PC-9 (cell line): ENCODE results near the gene SLC16A9. TPM values are rescaled to one million over a fixed set of nuclear protein-coding genes. Genes with fewer than 3 reads are reported as not detected.

Experiments used
- BruUV-seq: library from RNA; stranded (reverse); fragments of 400-500 nt; replicated peaks from 2 replicates; lab custom pipeline; 2021; lab: Mats Ljungman, UMichigan
- CTCF ChIA-PET: fragments of 300-600 bp; sonication (Branson Sonifier 250); formaldehyde crosslinking; loops from one replicate; lab custom pipeline; 2022; ENCODE audit warnings: antibody characterized with exemption; lab: Charles Lee
- POLR2A ChIA-PET: fragments of 300-600 bp; sonication (Branson Sonifier 250); formaldehyde crosslinking; loops from one replicate; lab custom pipeline; 2022; ENCODE audit warnings: antibody characterized with exemption; ENCODE audit not compliant: unreplicated experiment; lab: Charles Lee
- DNase-seq, 2 experiments: peaks; one replicate each; pipeline versions ENCODE4 v3.0.0 to v3.0.0-alpha.2; 2015 to 2022; ENCODE audit warnings: mixed read lengths in 1 of 2
- H2AFZ ChIP-seq: fragments of 200-600 bp; sonication (generic); 2 replicates; pipeline ENCODE4 v1.8.1; 2017; ENCODE audit warnings: antibody characterized with exemption
- H3F3A ChIP-seq: fragments of 200-600 bp; sonication (generic); 2 replicates; pipeline ENCODE4 v1.8.1; 2017; ENCODE audit warnings: antibody characterized with exemption, mild to moderate bottlenecking, low read depth; ENCODE audit not compliant: insufficient read depth
- H3K27ac ChIP-seq: fragments of 200-600 bp; sonication (generic); 2 replicates; pipeline ENCODE4 v1.6.1; 2016; ENCODE audit warnings: mixed run types
- H3K27me3 ChIP-seq: fragments of 200-600 bp; sonication (generic); 2 replicates; pipeline ENCODE4 v1.6.1; 2016; ENCODE audit warnings: low read depth, mixed run types; ENCODE audit not compliant: insufficient read depth
- H3K36me3 ChIP-seq: fragments of 200-600 bp; sonication (generic); 2 replicates; pipeline ENCODE4 v1.6.1; 2016; ENCODE audit warnings: low read depth, mixed run types
- H3K4me1 ChIP-seq: fragments of 200-600 bp; sonication (generic); replicated peaks from 2 replicates; pipeline ENCODE4 v1.6.1; 2016; ENCODE audit warnings: mixed run types; ENCODE audit not compliant: insufficient read depth
- H3K4me2 ChIP-seq: fragments of 200-600 bp; sonication (generic); 2 replicates; pipeline ENCODE4 v1.6.1; 2017; ENCODE audit warnings: mixed run types
- H3K4me3 ChIP-seq: fragments of 200-600 bp; sonication (generic); 2 replicates; pipeline ENCODE4 v1.6.1; 2016; ENCODE audit warnings: mixed run types
- H3K79me2 ChIP-seq: fragments of 200-600 bp; sonication (generic); 2 replicates; pipeline ENCODE4 v1.6.1; 2017; ENCODE audit warnings: low read depth, mixed run types
- H3K9me2 ChIP-seq: fragments of 200-600 bp; sonication (generic); 2 replicates; pipeline ENCODE4 v1.8.1; 2017; ENCODE audit warnings: mild to moderate bottlenecking; ENCODE audit not compliant: insufficient read depth
- H3K9me3 ChIP-seq: fragments of 200-600 bp; sonication (generic); 2 replicates; pipeline ENCODE4 v1.8.1; 2016; ENCODE audit warnings: low read depth; ENCODE audit not compliant: insufficient read depth
- H4K20me1 ChIP-seq: fragments of 200-600 bp; sonication (generic); 2 replicates; pipeline ENCODE4 v1.8.1; 2017; ENCODE audit not compliant: insufficient read depth
- EZH2 ChIP-seq: fragments of 200-600 bp; sonication (generic); IDR thresholded peaks from 2 replicates; pipeline ENCODE4 v1.8.0; 2017; ENCODE audit warnings: antibody characterized with exemption, low read depth
- intact Hi-C: fragments of 100-400 bp; cut with micrococcal nuclease; formaldehyde crosslinking; loops from one replicate; pipeline ENCODE4 v1.10.0; 2022; ENCODE audit not compliant: unreplicated experiment
- total RNA-seq: library from RNA; stranded (reverse); gene quantifications from 2 replicates; pipeline ENCODE4 v1.2.3, GENCODE V29; 2021
- TF ChIP-seq, protein P1 (sequence below): fragments of 200-600 bp; sonication (generic); conservative IDR thresholded peaks from 2 replicates; pipeline ENCODE4 v1.6.1; 2017; ENCODE audit warnings: mixed run types, antibody characterized with exemption, mild to moderate bottlenecking, moderate library complexity

The SLC16A9 gene
- total RNA-seq, 1 experiment from 2014 or later = not detected

DNA sequence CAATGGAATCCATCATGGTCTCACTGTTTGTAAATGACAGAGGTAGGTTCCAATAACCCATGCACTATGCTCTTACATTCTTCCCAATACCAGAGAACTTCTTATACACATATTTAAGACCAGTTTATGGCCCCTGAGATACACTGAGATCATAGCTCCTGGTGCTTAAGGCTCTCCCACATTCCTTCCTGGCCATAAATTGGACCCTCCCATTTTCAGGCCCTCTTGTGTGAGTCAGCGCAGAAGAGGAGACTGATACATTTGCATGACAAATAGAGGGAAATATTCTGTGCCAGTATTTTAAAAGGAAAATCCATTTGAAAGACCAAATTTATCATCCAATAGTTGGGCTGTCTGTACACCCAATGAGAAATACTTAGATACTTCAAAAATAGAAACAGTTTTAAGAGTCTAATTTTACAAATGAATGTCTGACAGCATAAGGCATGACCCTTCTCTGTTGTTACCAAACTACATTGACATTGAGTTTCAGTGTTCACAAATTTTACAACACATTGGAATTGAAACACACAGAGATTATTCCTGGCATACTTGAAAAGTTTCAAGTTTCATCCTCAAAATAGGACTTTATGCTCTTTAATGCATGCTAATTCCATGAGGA, 35.3 kb downstream of the SLC16A9 start:
- no peak overlapping the region for H2AFZ ChIP-seq
- H3K4me3 ChIP-seq = no peak overlapping the region

DNA sequence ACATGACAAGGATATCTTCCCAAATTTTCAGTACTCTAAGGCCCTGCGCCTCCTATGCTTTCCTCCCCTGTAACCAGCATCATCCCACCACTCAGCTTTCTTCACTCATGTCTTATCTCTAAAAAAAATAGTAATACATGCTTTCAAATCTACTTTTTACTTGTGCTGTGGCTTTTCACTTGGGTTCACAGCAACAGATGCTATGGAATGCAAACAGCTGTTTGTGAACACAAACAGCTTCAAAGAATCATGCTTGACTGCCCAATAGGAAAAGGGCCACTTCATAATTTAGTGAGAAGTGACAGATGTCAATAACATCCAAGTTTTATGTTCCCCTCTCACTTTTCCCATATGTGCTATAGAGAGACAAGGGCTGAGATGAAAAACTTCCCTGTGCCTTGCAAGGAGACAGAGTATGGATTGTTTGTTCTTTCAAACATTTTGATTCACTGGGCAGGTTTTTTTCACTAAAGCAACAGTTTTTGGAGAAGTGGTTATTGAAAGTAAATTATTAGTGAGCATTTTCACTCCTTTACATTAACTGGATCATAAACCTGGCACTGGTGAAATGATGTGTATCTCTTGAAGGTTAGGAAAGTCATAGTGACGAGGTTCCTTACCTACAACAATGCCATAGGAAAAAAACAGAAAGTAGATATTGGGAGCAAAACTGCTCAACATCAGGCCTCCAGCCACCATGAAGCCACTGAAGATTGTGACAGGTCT, 37.3 kb downstream of the SLC16A9 start:
- H3K9me3 ChIP-seq = no peaks in the 10 kb centered on the region
- CTCF ChIA-PET = no interaction called here
- H3K27ac ChIP-seq = no peak overlapping the region
- no peaks in the 10 kb centered on the region for H3K9me2 ChIP-seq
- H3K4me3 ChIP-seq = no peak overlapping the region
- H3F3A ChIP-seq = no peaks in the 10 kb centered on the region
- DNase-seq = no peak
- H3K4me1 ChIP-seq = no peaks in the 10 kb centered on the region
- H2AFZ ChIP-seq = no peak overlapping the region
- H4K20me1 ChIP-seq = no peaks in the 10 kb centered on the region
- POLR2A ChIA-PET = no interaction called here
- TF ChIP-seq, protein P1, sequence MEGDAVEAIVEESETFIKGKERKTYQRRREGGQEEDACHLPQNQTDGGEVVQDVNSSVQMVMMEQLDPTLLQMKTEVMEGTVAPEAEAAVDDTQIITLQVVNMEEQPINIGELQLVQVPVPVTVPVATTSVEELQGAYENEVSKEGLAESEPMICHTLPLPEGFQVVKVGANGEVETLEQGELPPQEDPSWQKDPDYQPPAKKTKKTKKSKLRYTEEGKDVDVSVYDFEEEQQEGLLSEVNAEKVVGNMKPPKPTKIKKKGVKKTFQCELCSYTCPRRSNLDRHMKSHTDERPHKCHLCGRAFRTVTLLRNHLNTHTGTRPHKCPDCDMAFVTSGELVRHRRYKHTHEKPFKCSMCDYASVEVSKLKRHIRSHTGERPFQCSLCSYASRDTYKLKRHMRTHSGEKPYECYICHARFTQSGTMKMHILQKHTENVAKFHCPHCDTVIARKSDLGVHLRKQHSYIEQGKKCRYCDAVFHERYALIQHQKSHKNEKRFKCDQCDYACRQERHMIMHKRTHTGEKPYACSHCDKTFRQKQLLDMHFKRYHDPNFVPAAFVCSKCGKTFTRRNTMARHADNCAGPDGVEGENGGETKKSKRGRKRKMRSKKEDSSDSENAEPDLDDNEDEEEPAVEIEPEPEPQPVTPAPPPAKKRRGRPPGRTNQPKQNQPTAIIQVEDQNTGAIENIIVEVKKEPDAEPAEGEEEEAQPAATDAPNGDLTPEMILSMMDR = no peak
- no peak for TF ChIP-seq EZH2
- intact Hi-C loops = no loop called here
- no peak overlapping the region for H3K4me2 ChIP-seq
- H3K27me3 ChIP-seq = no peaks in the 10 kb centered on the region
- no peaks in the 10 kb centered on the region for H3K79me2 ChIP-seq
- BruUV-seq = no TSS peak
- no peaks in the 10 kb centered on the region for H3K36me3 ChIP-seq

More for the DNA sequence above, 35.3 kb downstream of the SLC16A9 start:
- no peak for DNase-seq
- Histone ChIP-seq H3K27me3 (no peaks in the 10 kb centered on the region), H4K20me1 (no peaks in the 10 kb centered on the region), H3K27ac (no peak overlapping the region), H3K36me3 (no peaks in the 10 kb centered on the region), H3F3A (no peaks in the 10 kb centered on the region), H3K4me1 (0 out of 2 replicates have a peak, but pooled peaks cover 3% of the 10 kb centered on the region), H3K9me3 (no peaks in the 10 kb centered on the region), H3K4me2 (no peak overlapping the region), H3K9me2 (no peaks in the 10 kb centered on the region), H3K79me2 (no peaks in the 10 kb centered on the region)
- POLR2A ChIA-PET = no interaction called here
- BruUV-seq = no TSS peak
- TF ChIP-seq, protein P1 = no peak
- TF ChIP-seq EZH2 = no peak
- CTCF ChIA-PET = no interaction called here
- intact Hi-C loops = no loop called here

DNA sequence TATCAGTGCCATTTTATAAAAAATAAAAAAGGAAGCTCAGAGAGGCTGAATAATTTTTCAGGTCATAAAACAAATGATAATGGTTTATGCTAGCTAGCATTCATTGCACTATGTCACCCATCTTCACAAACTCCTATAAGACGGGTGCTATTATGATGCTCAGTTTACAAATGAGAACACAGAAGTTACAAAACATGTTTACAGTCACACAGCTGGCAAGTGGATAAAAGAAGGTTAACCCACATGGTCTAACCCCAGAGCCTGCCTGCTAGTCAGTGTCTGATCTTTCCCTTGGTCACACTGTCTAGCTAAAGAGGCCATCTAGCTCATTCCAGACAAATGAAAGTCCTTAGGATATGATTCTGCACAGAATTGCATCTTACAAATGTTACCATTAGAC, 39.4 kb downstream of the SLC16A9 start:
- no peaks in the 10 kb centered on the region for H3K9me3 ChIP-seq
- H3K4me1 ChIP-seq = no peaks in the 10 kb centered on the region
- H3K27me3 ChIP-seq = no peaks in the 10 kb centered on the region
- no peak for DNase-seq
- no peaks in the 10 kb centered on the region for H3K9me2 ChIP-seq
- H3F3A ChIP-seq = no peaks in the 10 kb centered on the region
- H3K4me2 ChIP-seq = no peak overlapping the region
- BruUV-seq = no TSS peak
- H3K4me3 ChIP-seq = no peak overlapping the region
- H3K27ac ChIP-seq = no peak overlapping the region
- no peak overlapping the region for H2AFZ ChIP-seq
- POLR2A ChIA-PET = no interaction called here
- H3K79me2 ChIP-seq = no peaks in the 10 kb centered on the region
- CTCF ChIA-PET = no interaction called here
- no peaks in the 10 kb centered on the region for H4K20me1 ChIP-seq
- intact Hi-C loops = no loop called here
- TF ChIP-seq EZH2 = no peak
- TF ChIP-seq, protein P1 = no peak
- H3K36me3 ChIP-seq = no peaks in the 10 kb centered on the region
